HEK293 (cell line): ENCODE results near the gene CBFA2T2.

Experiments
- CTCF ChIP-seq: fragments of 450-650 bp; formaldehyde crosslinking; IDR thresholded peaks from 2 replicates; pipeline ENCODE4 v1.5.1; 2016; ENCODE audit warnings: missing biosample characterization, missing genetic modification characterization
- GLIS1 ChIP-seq: fragments of 450-650 bp; formaldehyde crosslinking; IDR thresholded peaks from 2 replicates; pipeline ENCODE4 v1.5.1; 2016; ENCODE audit warnings: missing biosample characterization, missing genetic modification characterization
- ZNF623 ChIP-seq: fragments of 450-650 bp; formaldehyde crosslinking; IDR thresholded peaks from 2 replicates; pipeline ENCODE4 v1.5.1; 2016; ENCODE audit warnings: missing biosample characterization, missing genetic modification characterization
- ZNF777 ChIP-seq: fragments of 450-650 bp; formaldehyde crosslinking; IDR thresholded peaks from 2 replicates; pipeline ENCODE4 v1.5.1; 2017; ENCODE audit warnings: missing biosample characterization, missing genetic modification characterization, borderline replicate concordance
- ZNF791 ChIP-seq: fragments of 450-650 bp; formaldehyde crosslinking; IDR thresholded peaks from 2 replicates; pipeline ENCODE4 v1.5.1; 2016; ENCODE audit warnings: missing biosample characterization, missing genetic modification characterization
- ZSCAN18 ChIP-seq: fragments of 450-650 bp; formaldehyde crosslinking; IDR thresholded peaks from 2 replicates; pipeline ENCODE4 v1.5.1; 2016; ENCODE audit warnings: missing biosample characterization, missing genetic modification characterization

- no peak for TF ChIP-seq ZNF623 (tag by site-specific recombination)
- no peak for TF ChIP-seq ZNF791 (tag by site-specific recombination)
- TF ChIP-seq CTCF = no peak
- no peak for TF ChIP-seq GLIS1 (tag by site-specific recombination)
- no peak for TF ChIP-seq ZSCAN18
- no peak for TF ChIP-seq ZNF777
These were observed 51.2 kb downstream of the CBFA2T2 start for GRCh38 chr20:33541074-33541473.
